NOMO-1 (cell line): Measurements from ENCODE around the gene TMEM270.
"Not testable (repeated sequence)": the region's sequence is repeated elsewhere in the genome, so short reads cannot be mapped to it uniquely, and the experiment has no call there.

Experiments
- DNase-seq, 2 experiments: peaks; one replicate each; lab custom pipeline; 2025; ENCODE audit not compliant: unreplicated experiment in 2 of 2; lab: John Stamatoyannopoulos, UW

The TMEM270 gene

GRCh38 chr7:73860859-73861258 lies at the start of gene TMEM270:
TMEM270 (plus strand) TSS chr7:73861159; CDS start chr7:73861195, 36 bp downstream.
- no peak for DNase-seq

- DNase-seq, result peak; percentile 64 to 73
Measured at GRCh38 chr7:73811760-73812168, 49.2 kb upstream of the TMEM270 start.

- DNase-seq, result no peak
Measured at GRCh38 chr7:73812996-73813395, 48.0 kb upstream of the TMEM270 start.

- no peak for DNase-seq
Measured at GRCh38 chr7:73815436-73815835, 45.5 kb upstream of the TMEM270 start.

- no peak for DNase-seq
Measured at GRCh38 chr7:73817121-73817520, 43.8 kb upstream of the TMEM270 start.

GRCh38 chr7:73820013-73820412 lies 40.9 kb upstream of the TMEM270 start:
- no peak for DNase-seq

- DNase-seq, result not testable (repeated sequence)
Measured at GRCh38 chr7:73821597-73822285, 39.2 kb upstream of the TMEM270 start.

GRCh38 chr7:73822319-73823173 lies 38.4 kb upstream of the TMEM270 start:
- no peak for DNase-seq

- DNase-seq, result no peak
Measured at GRCh38 chr7:73823257-73823656, 37.7 kb upstream of the TMEM270 start.

GRCh38 chr7:73823873-73824592 lies 36.9 kb upstream of the TMEM270 start:
- no peak for DNase-seq

- DNase-seq, result no peak
Measured at GRCh38 chr7:73824986-73825385, 36.0 kb upstream of the TMEM270 start.

GRCh38 chr7:73827567-73828106 lies 33.3 kb upstream of the TMEM270 start:
- DNase-seq, result no peak

GRCh38 chr7:73828107-73828803 lies 32.7 kb upstream of the TMEM270 start:
- peak in 1 of 2 experiments; percentile 57 for DNase-seq

GRCh38 chr7:73828972-73829371 lies 32.0 kb upstream of the TMEM270 start:
- DNase-seq, result no peak

- DNase-seq, result no peak
Measured at GRCh38 chr7:73829505-73829904, 31.5 kb upstream of the TMEM270 start.

- no peak for DNase-seq
Measured at GRCh38 chr7:73829921-73830680, 30.9 kb upstream of the TMEM270 start.

- no peak for DNase-seq
Measured at GRCh38 chr7:73830681-73831583, 30.0 kb upstream of the TMEM270 start, which contains the start of gene CLDN4. CLDN4 (plus strand) TSS chr7:73830996; CDS start chr7:73831202, 206 bp downstream.

- no peak for DNase-seq
Measured at GRCh38 chr7:73831584-73831833, 29.4 kb upstream of the TMEM270 start.
